A549 (cell line): Measurements from ENCODE around the gene C2CD3. TPM values are rescaled to one million over a fixed set of nuclear protein-coding genes. Genes with fewer than 3 reads are reported as not detected.

ENCODE experiments used
- ATAC-seq, 2 experiments: fragments of 200-7000 bp in 1 of 2; fragments of >200 bp in 1 of 2; cut with Nextera tagmentation in 1 of 2; cut with Tn5 transposase in 1 of 2; 3 replicates each; pipeline versions ENCODE4 v1.8.0 to v1.9.1; 2018 to 2020; ENCODE audit warnings: mild to moderate bottlenecking in 1 of 2, moderate library complexity in 1 of 2
- CTCF ChIA-PET: fragments of 300-600 bp; sonication (Branson Sonifier 250); formaldehyde crosslinking; extraction: SDS; loops from one replicate; lab custom pipeline; 2021; ENCODE audit warnings: antibody characterized with exemption, inconsistent platforms; lab: Yijun Ruan, JAX
- POLR2A ChIA-PET: fragments of 350-600 bp; formaldehyde crosslinking; extraction: SDS; loops from one replicate; lab custom pipeline; 2021; ENCODE audit warnings: antibody characterized with exemption, inconsistent platforms; lab: Yijun Ruan, JAX
- DNase-seq, 2 experiments: peaks; one replicate each; pipeline versions ENCODE4 v3.0.0 to v3.0.0-alpha.2; 2011 to 2016; ENCODE audit warnings: low read depth in 1 of 2, low spot score in 1 of 2
- FAIRE-seq: peaks from 2 replicates; lab custom pipeline; 2011; peaks lifted over from hg19 to GRCh38; lab: Jason Lieb, UNC
- H3K27ac ChIP-seq, 2 experiments: fragments of >200 bp; sonication (Bioruptor Twin); formaldehyde crosslinking; 3 replicates each; pipeline ENCODE4 v1.5.1; 2016 to 2017
- H3K4me1 ChIP-seq: fragments of >200 bp; sonication (Bioruptor Twin); formaldehyde crosslinking; 3 replicates; pipeline ENCODE4 v1.6.1; 2016
- H3K4me2 ChIP-seq: fragments of >200 bp; sonication (Bioruptor Twin); formaldehyde crosslinking; 3 replicates; pipeline ENCODE4 v1.6.1; 2016
- H3K4me3 ChIP-seq: fragments of >200 bp; sonication (Bioruptor Twin); formaldehyde crosslinking; 3 replicates; pipeline ENCODE4 v1.5.1; 2016
- H3K9me3 ChIP-seq: fragments of >200 bp; sonication (Bioruptor Twin); formaldehyde crosslinking; 3 replicates; pipeline ENCODE4 v1.6.1; 2016
- BHLHE40 ChIP-seq: IDR thresholded peaks from 2 replicates; pipeline ENCODE4 v1.6.1; 2012; ENCODE audit warnings: low read depth, low read length, inconsistent platforms
- CBX2 ChIP-seq: fragments of 200-600 bp; sonication (generic); IDR thresholded peaks from 2 replicates; pipeline ENCODE4 v1.6.1; 2016; ENCODE audit warnings: low read depth, mild to moderate bottlenecking, borderline replicate concordance
- CBX8 ChIP-seq: fragments of 200-600 bp; sonication (generic); IDR thresholded peaks from 2 replicates; pipeline ENCODE4 v1.6.1; 2016
- CHD2 ChIP-seq: fragments of 150-350 bp; IDR thresholded peaks from 2 replicates; pipeline ENCODE4 v1.6.1; 2014; ENCODE audit warnings: low read length; ENCODE audit not compliant: partially characterized antibody
- CHD4 ChIP-seq: fragments of 200-600 bp; sonication (generic); IDR thresholded peaks from 2 replicates; pipeline ENCODE4 v1.6.1; 2016; ENCODE audit warnings: antibody characterized with exemption, mild to moderate bottlenecking, borderline replicate concordance
- EHF ChIP-seq: fragments of 250-450 bp; sonication (Bioruptor Pico); IDR thresholded peaks from 2 replicates; pipeline ENCODE4 v1.5.0; 2020; ENCODE audit warnings: mild to moderate bottlenecking
- EHMT2 ChIP-seq: fragments of 200-600 bp; sonication (generic); IDR thresholded peaks from 2 replicates; pipeline ENCODE4 v1.6.1; 2016; ENCODE audit warnings: antibody characterized with exemption, low read depth, mild to moderate bottlenecking, moderate library complexity
- EP300 ChIP-seq, 2 experiments: fragments of >200 bp; sonication (Bioruptor Twin); formaldehyde crosslinking; IDR thresholded peaks; 2 replicates in 1 of 2; 3 replicates in 1 of 2; pipeline ENCODE4 v1.6.1; 2016 to 2017
- ESRRA ChIP-seq: fragments of 150-350 bp; IDR thresholded peaks from 2 replicates; pipeline ENCODE4 v1.6.1; 2014; ENCODE audit warnings: mild to moderate bottlenecking, low read length, borderline replicate concordance
- FOXS1 ChIP-seq: fragments of 250-450 bp; sonication (Bioruptor Pico); IDR thresholded peaks from 2 replicates; pipeline ENCODE4 v1.5.0; 2020; ENCODE audit warnings: mild to moderate bottlenecking, moderate library complexity
- HEYL ChIP-seq: fragments of 250-450 bp; sonication (Bioruptor Pico); IDR thresholded peaks from 2 replicates; pipeline ENCODE4 v1.8.0; 2021; ENCODE audit warnings: mild to moderate bottlenecking, moderate library complexity
- HOXB13 ChIP-seq: fragments of 250-450 bp; sonication (Bioruptor Pico); IDR thresholded peaks from 2 replicates; pipeline ENCODE4 v1.5.0; 2020; ENCODE audit warnings: low read depth, mild to moderate bottlenecking, moderate library complexity
- JUN ChIP-seq, 2 experiments: fragments of >200 bp; sonication (Bioruptor Twin); formaldehyde crosslinking; IDR thresholded peaks; 2 replicates in 1 of 2; 3 replicates in 1 of 2; pipeline ENCODE4 v1.6.1; 2016 to 2017
- KDM1A ChIP-seq: fragments of 200-600 bp; sonication (generic); IDR thresholded peaks from 2 replicates; pipeline ENCODE4 v1.6.1; 2016; ENCODE audit warnings: low read depth, mild to moderate bottlenecking
- MAX ChIP-seq: IDR thresholded peaks from 2 replicates; pipeline ENCODE4 v1.6.1; 2012
- MYC ChIP-seq: IDR thresholded peaks from 2 replicates; pipeline ENCODE4 v1.6.1; 2012; ENCODE audit warnings: mild to moderate bottlenecking, inconsistent platforms, low read length, improper control_type of control experiment, borderline replicate concordance
- NPAS2 ChIP-seq: fragments of 250-450 bp; sonication (Bioruptor Pico); IDR thresholded peaks from 2 replicates; pipeline ENCODE4 v1.8.0; 2022; ENCODE audit warnings: mild to moderate bottlenecking, moderate library complexity, borderline replicate concordance
- NR3C1 ChIP-seq: fragments of >200 bp; sonication (Bioruptor Twin); formaldehyde crosslinking; IDR thresholded peaks from 3 replicates; pipeline ENCODE4 v1.6.1; 2017
- PHF8 ChIP-seq: fragments of 200-600 bp; sonication (generic); IDR thresholded peaks from 2 replicates; pipeline ENCODE4 v1.6.1; 2016; ENCODE audit warnings: low read depth, mild to moderate bottlenecking, antibody characterized with exemption, moderate library complexity, borderline replicate concordance
- POLR2AphosphoS2 ChIP-seq: conservative IDR thresholded peaks from 2 replicates; pipeline ENCODE4 v1.6.1; 2012; ENCODE audit warnings: low read length, improper control_type of control experiment, inconsistent platforms
- REST ChIP-seq: fragments of 200-600 bp; sonication (generic); IDR thresholded peaks from 2 replicates; pipeline ENCODE4 v1.6.1; 2016; ENCODE audit warnings: antibody characterized with exemption, mild to moderate bottlenecking, moderate library complexity
- RFX5 ChIP-seq: fragments of 450-650 bp; IDR thresholded peaks from 2 replicates; pipeline ENCODE4 v1.7.1; 2014; ENCODE audit warnings: antibody characterized with exemption, mild to moderate bottlenecking, moderate library complexity
- ZNF302 ChIP-seq: fragments of 250-450 bp; sonication (Bioruptor Pico); IDR thresholded peaks from 2 replicates; pipeline ENCODE4 v1.9.0; 2021; ENCODE audit warnings: inconsistent platforms, mild to moderate bottlenecking, moderate library complexity
- ZSCAN20 ChIP-seq: fragments of 250-450 bp; sonication (Bioruptor Pico); IDR thresholded peaks from 2 replicates; pipeline ENCODE4 v1.8.0; 2022; ENCODE audit warnings: mild to moderate bottlenecking, moderate library complexity
- WGBS: methylation state at CpG from one replicate; pipeline ENCODE4 v1.1.6; 2017; ENCODE audit errors: missing lambda C conversion rate; 5-methylcytosine and 5-hydroxymethylcytosine counted together
- polyA plus RNA-seq, 4 experiments: library from polyadenylated mRNA; depleted of rRNA in 3 of 4; stranded (reverse); fragments of >200 nt; fragmentation: RNase III in 1 of 4; extraction: RNeasy Plus Mini Kit Qiagen cat#74134 plus additional on column Dnase treatment in 1 of 4; gene quantifications; 2 replicates in 3 of 4; 3 replicates in 1 of 4; pipeline ENCODE4 v1.2.3, GENCODE V29; 2011 to 2017
- TF ChIP-seq, protein P1 (sequence below): fragments of >200 bp; sonication (Bioruptor Twin); formaldehyde crosslinking; IDR thresholded peaks from 2 replicates; pipeline ENCODE4 v1.6.1; 2016
- TF ChIP-seq, protein P2 (sequence below): fragments of 150-350 bp; IDR thresholded peaks from 2 replicates; pipeline ENCODE4 v1.6.1; 2014; ENCODE audit warnings: low read depth, mild to moderate bottlenecking, low read length
- TF ChIP-seq, protein P3 (sequence below): IDR thresholded peaks from 2 replicates; pipeline ENCODE4 v1.6.1; 2012; ENCODE audit warnings: low read depth, borderline replicate concordance

The C2CD3 gene
- polyA plus RNA-seq, 2 of the 4 experiments (the other 2 are of a cell fraction) = 15.2 to 19.8 TPM

DNA sequence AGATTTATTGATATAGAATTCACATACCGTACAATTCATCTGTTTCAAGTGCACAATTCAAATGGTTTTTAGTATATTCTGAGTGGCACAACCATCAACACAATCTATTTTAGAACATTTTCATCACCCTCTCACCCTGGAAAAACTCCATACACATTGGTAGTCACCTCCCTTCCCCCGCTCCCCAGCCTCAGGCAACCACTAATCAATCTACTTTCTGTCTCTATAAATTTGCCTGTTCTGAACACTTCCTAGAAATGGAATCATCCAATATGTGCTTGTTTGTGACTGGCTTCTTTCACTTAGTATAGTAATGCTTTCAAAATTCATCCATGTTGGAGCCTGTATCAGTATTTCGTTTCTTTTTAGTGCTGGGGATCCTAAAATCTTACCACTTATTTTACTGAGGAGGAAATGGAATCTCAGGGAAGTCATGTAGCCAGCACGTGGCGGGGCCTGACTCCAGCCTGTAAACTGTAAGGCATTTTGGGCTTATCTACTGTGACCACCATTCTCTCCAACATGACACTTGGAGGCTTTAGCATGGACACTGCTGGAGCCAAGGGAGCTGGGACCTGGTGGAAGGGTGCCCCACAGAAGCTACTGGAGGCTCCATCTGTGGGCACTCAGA, 161.0 kb downstream of the C2CD3 start:
- ATAC-seq = no peak
- Histone ChIP-seq H3K9me3 (no peaks in the 10 kb centered on the region), H3K4me2 (no peak overlapping the region), H3K4me3 (no peak overlapping the region)
- ChIA-PET POLR2A (no interaction called here), CTCF (no interaction called here)
- no peak for DNase-seq
- FAIRE-seq = no peak
- TF ChIP-seq HEYL (no peak), ESRRA (no peak), HOXB13 (CRISPR knock-in tag) (no peak), REST (no peak), POLR2AphosphoS2 (no peak), FOXS1 (CRISPR knock-in tag) (no peak), RFX5 (no peak), PHF8 (no peak), EHF (CRISPR knock-in tag) (no peak), ZSCAN20 (no peak), CBX2 (no peak), EHMT2 (no peak), ZNF302 (CRISPR knock-in tag) (no peak), JUN (IDR thresholded peaks at IDR 0.05) (no peak), NR3C1 (no peak), NPAS2 (CRISPR knock-in tag) (no peak), BHLHE40 (no peak)
- TF ChIP-seq, protein P1, sequence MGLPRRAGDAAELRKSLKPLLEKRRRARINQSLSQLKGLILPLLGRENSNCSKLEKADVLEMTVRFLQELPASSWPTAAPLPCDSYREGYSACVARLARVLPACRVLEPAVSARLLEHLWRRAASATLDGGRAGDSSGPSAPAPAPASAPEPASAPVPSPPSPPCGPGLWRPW = no peak
- TF ChIP-seq, protein P2, sequence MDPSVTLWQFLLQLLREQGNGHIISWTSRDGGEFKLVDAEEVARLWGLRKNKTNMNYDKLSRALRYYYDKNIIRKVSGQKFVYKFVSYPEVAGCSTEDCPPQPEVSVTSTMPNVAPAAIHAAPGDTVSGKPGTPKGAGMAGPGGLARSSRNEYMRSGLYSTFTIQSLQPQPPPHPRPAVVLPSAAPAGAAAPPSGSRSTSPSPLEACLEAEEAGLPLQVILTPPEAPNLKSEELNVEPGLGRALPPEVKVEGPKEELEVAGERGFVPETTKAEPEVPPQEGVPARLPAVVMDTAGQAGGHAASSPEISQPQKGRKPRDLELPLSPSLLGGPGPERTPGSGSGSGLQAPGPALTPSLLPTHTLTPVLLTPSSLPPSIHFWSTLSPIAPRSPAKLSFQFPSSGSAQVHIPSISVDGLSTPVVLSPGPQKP = no peak
- TF ChIP-seq, protein P3, sequence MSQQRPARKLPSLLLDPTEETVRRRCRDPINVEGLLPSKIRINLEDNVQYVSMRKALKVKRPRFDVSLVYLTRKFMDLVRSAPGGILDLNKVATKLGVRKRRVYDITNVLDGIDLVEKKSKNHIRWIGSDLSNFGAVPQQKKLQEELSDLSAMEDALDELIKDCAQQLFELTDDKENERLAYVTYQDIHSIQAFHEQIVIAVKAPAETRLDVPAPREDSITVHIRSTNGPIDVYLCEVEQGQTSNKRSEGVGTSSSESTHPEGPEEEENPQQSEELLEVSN = no peak
- TF ChIP-seq, all 56 proteins: peak for 0
- 93% methylated on average over 5 of the region's 5 CpGs for WGBS
- Histone ChIP-seq H3K27ac (no peak overlapping the region), H3K4me1 (no peaks in the 10 kb centered on the region)

GRCh38 chr11:74009230-74009547, 161.6 kb downstream of the C2CD3 start:
- H3K9me3 ChIP-seq = no peaks in the 10 kb centered on the region
- H3K4me3 ChIP-seq = no peak overlapping the region
- POLR2A ChIA-PET = no interaction called here
- DNase-seq (no peak), FAIRE-seq (no peak)
- WGBS = 88% methylated on average over 3 of the region's 3 CpGs
- H3K4me2 ChIP-seq = no peak overlapping the region
- TF ChIP-seq CHD4 = no peak
- no peak for TF ChIP-seq KDM1A
- TF ChIP-seq, protein P2 = no peak
- no peak for TF ChIP-seq POLR2AphosphoS2
- no peak for TF ChIP-seq MYC
- TF ChIP-seq MAX = no peak
- TF ChIP-seq CBX8 = no peak
- TF ChIP-seq RFX5 = no peak
- no peak for TF ChIP-seq BHLHE40
- no peak for TF ChIP-seq NR3C1
- TF ChIP-seq ZSCAN20 = no peak
- no peak for TF ChIP-seq NPAS2 (CRISPR knock-in tag)
- TF ChIP-seq, protein P3 = no peak
- no peak for TF ChIP-seq CBX2
- no peak for TF ChIP-seq CHD2
- no peak for TF ChIP-seq EP300 (IDR thresholded peaks at IDR 0.05)
- TF ChIP-seq, all 56 proteins: peak for 0
- ATAC-seq = no peak
- CTCF ChIA-PET = no interaction called here
- Histone ChIP-seq H3K4me1 (no peaks in the 10 kb centered on the region), H3K27ac (no peak overlapping the region)
